HT1080 (cell line): ENCODE measurements around the gene KRTAP4-3. TPM values are rescaled to one million over a fixed set of nuclear protein-coding genes. Genes with fewer than 3 reads are reported as not detected.
A peak's percentile ranks its signal among the peaks of the same experiment; 100 is the strongest.
"Not testable (repeated sequence)": the region's sequence is repeated elsewhere in the genome, so short reads cannot be mapped to it uniquely, and the experiment has no call there.

Experiments
- DNase-seq: peaks from one replicate; pipeline ENCODE4 v3.0.0-alpha.2; 2015; ENCODE audit warnings: low read depth
- polyA plus RNA-seq, 2 experiments: library from polyadenylated mRNA; depleted of rRNA; stranded (reverse); fragments of >200 nt; gene quantifications; 2 replicates each; pipeline ENCODE4 v1.2.3, GENCODE V29; 2015
- total RNA-seq: library from RNA; depleted of rRNA; stranded (reverse); fragments of >200 nt; shearing (Covaris generic); gene quantifications from 2 replicates; pipeline ENCODE4 v1.2.3, GENCODE V29; 2014; rRNA removed

The KRTAP4-3 gene
- total RNA-seq = not detected in 2 replicates
- not detected in 2 replicates for polyA plus RNA-seq (2015; cell fraction: cytosol; rRNA removed)
- polyA plus RNA-seq (2015; cell fraction: nucleus; rRNA removed) = not detected in 2 replicates

- no peak for DNase-seq
Measured at GRCh38 chr17:41168121-41168520, at the start of gene KRTAP4-3. KRTAP4-3 (minus strand) TSS chr17:41168221; CDS start chr17:41168172, 49 bp downstream.

- DNase-seq = no peak
Measured at GRCh38 chr17:41215681-41216080, 47.7 kb upstream of the KRTAP4-3 start.

GRCh38 chr17:41212524-41213169 is 44.6 kb upstream of the KRTAP4-3 start:
- no peak for DNase-seq

- peak; percentile 39 for DNase-seq
Measured at GRCh38 chr17:41211845-41212466, 43.9 kb upstream of the KRTAP4-3 start.

GRCh38 chr17:41199421-41200078 is 31.5 kb upstream of the KRTAP4-3 start:
- no peak for DNase-seq

- DNase-seq = no peak
Measured at GRCh38 chr17:41196068-41196467, 28.0 kb upstream of the KRTAP4-3 start.

- DNase-seq = no peak
Measured at GRCh38 chr17:41190328-41190727, 22.3 kb upstream of the KRTAP4-3 start.

- DNase-seq = not testable (repeated sequence)
Measured at GRCh38 chr17:41189837-41190318, 21.9 kb upstream of the KRTAP4-3 start, which contains the start of gene KRTAP9-1. KRTAP9-1 (plus strand) TSS chr17:41189887; CDS start chr17:41189887, 0 bp downstream.

GRCh38 chr17:41186872-41187271 is 18.9 kb upstream of the KRTAP4-3 start:
- no peak for DNase-seq

- no peak for DNase-seq
Measured at GRCh38 chr17:41185001-41185400, 17.0 kb upstream of the KRTAP4-3 start.

GRCh38 chr17:41184480-41184961 is 16.5 kb upstream of the KRTAP4-3 start, which contains the start of gene KRTAP4-1:
KRTAP4-1 (minus strand) TSS chr17:41184911; CDS start chr17:41184854, 57 bp downstream.
- DNase-seq = no peak

GRCh38 chr17:41178843-41179616 is 11.0 kb upstream of the KRTAP4-3 start:
- no peak for DNase-seq

GRCh38 chr17:41178341-41178740 is 10.3 kb upstream of the KRTAP4-3 start:
- DNase-seq = peak; percentile 65

GRCh38 chr17:41177727-41178271 is 9.8 kb upstream of the KRTAP4-3 start, which contains the start of gene KRTAP4-2:
KRTAP4-2 (minus strand) TSS chr17:41178221; CDS start chr17:41178164, 57 bp downstream.
- DNase-seq = no peak

- no peak for DNase-seq
Measured at GRCh38 chr17:41176744-41177387, 8.8 kb upstream of the KRTAP4-3 start.

- DNase-seq = no peak
Measured at GRCh38 chr17:41171886-41172285, 3.9 kb upstream of the KRTAP4-3 start.

- DNase-seq = no peak
Measured at GRCh38 chr17:41167561-41167960, 460 bp downstream of the KRTAP4-3 start.

GRCh38 chr17:41163828-41164227 is 4.2 kb downstream of the KRTAP4-3 start:
- DNase-seq = peak; percentile 42

GRCh38 chr17:41160648-41161047 is 7.4 kb downstream of the KRTAP4-3 start, which contains the start of gene KRTAP4-4:
KRTAP4-4 (minus strand) TSS chr17:41160748; CDS start chr17:41160691, 57 bp downstream.
- DNase-seq = no peak

GRCh38 chr17:41160190-41160589 is 7.8 kb downstream of the KRTAP4-3 start:
- DNase-seq = not testable (repeated sequence)
